MM.1S (cell line): ENCODE results near the gene NDFIP1.

Source experiments
- DNase-seq: peaks from one replicate; pipeline ENCODE4 v3.0.0-alpha.2; 2015
- H2AFZ ChIP-seq: fragments of 300-600 bp; sonication (generic); 2 replicates; pipeline ENCODE4 v1.6.0; 2016; ENCODE audit warnings: antibody characterized with exemption, low read length
- H3F3A ChIP-seq: fragments of 300-600 bp; sonication (generic); 2 replicates; pipeline ENCODE4 v1.6.1; 2016; ENCODE audit warnings: mild to moderate bottlenecking, antibody characterized with exemption, low read length, moderate library complexity, mixed read lengths; ENCODE audit not compliant: insufficient read depth
- H3K27ac ChIP-seq: fragments of 300-600 bp; sonication (generic); 2 replicates; pipeline ENCODE4 v1.5.1; 2016; ENCODE audit warnings: mild to moderate bottlenecking, low read length
- H3K27me3 ChIP-seq: fragments of 300-600 bp; sonication (generic); replicated peaks from 2 replicates; pipeline ENCODE4 v1.6.0; 2016; ENCODE audit warnings: low read length; ENCODE audit not compliant: insufficient read depth
- H3K36me3 ChIP-seq: fragments of 300-600 bp; sonication (generic); replicated peaks from 2 replicates; pipeline ENCODE4 v1.6.1; 2016; ENCODE audit warnings: mild to moderate bottlenecking, low read length, mixed read lengths; ENCODE audit not compliant: insufficient read depth
- H3K4me1 ChIP-seq: fragments of 300-600 bp; sonication (generic); 2 replicates; pipeline ENCODE4 v1.6.1; 2016; ENCODE audit warnings: low read length, mixed read lengths
- H3K4me2 ChIP-seq: fragments of 300-600 bp; sonication (generic); 2 replicates; pipeline ENCODE4 v1.6.0; 2016; ENCODE audit warnings: low read depth, low read length
- H3K4me3 ChIP-seq: fragments of 300-600 bp; sonication (generic); 2 replicates; pipeline ENCODE4 v1.5.1; 2016; ENCODE audit warnings: low read length, mixed read lengths
- H3K79me2 ChIP-seq: fragments of 300-600 bp; sonication (generic); 2 replicates; pipeline ENCODE4 v1.6.1; 2016; ENCODE audit warnings: mixed run types, low read length, mixed read lengths
- H3K9ac ChIP-seq: fragments of 300-600 bp; sonication (generic); 2 replicates; pipeline ENCODE4 v1.6.1; 2016; ENCODE audit warnings: low read length, mixed read lengths
- H3K9me2 ChIP-seq: fragments of 300-600 bp; sonication (generic); replicated peaks from 2 replicates; pipeline ENCODE4 v1.6.1; 2016; ENCODE audit warnings: mild to moderate bottlenecking, low read length, mixed read lengths; ENCODE audit not compliant: insufficient read depth
- H3K9me3 ChIP-seq: fragments of 300-600 bp; sonication (generic); replicated peaks from 2 replicates; pipeline ENCODE4 v1.6.1; 2016; ENCODE audit warnings: mild to moderate bottlenecking, low read length, mixed read lengths; ENCODE audit not compliant: insufficient read depth
- H4K20me1 ChIP-seq: fragments of 300-600 bp; sonication (generic); 2 replicates; pipeline ENCODE4 v1.6.1; 2016; ENCODE audit warnings: mild to moderate bottlenecking, low read length, moderate library complexity, mixed read lengths; ENCODE audit not compliant: insufficient read depth
- EZH2 ChIP-seq: fragments of 300-600 bp; sonication (generic); optimal IDR thresholded peaks from 2 replicates; pipeline ENCODE3; 2017; ENCODE audit warnings: low read depth, mild to moderate bottlenecking, antibody characterized with exemption, low read length, mixed read lengths
- EZH2phosphoT487 ChIP-seq: fragments of 300-600 bp; sonication (generic); IDR thresholded peaks from 2 replicates; pipeline ENCODE4 v1.6.1; 2018; ENCODE audit warnings: antibody characterized with exemption, low read length
- TF ChIP-seq, protein P1 (sequence below): fragments of 300-600 bp; sonication (generic); IDR thresholded peaks from 2 replicates; pipeline ENCODE4 v1.5.1; 2016; ENCODE audit warnings: antibody characterized with exemption, low read length, mixed read lengths

NDFIP1 gene

DNA sequence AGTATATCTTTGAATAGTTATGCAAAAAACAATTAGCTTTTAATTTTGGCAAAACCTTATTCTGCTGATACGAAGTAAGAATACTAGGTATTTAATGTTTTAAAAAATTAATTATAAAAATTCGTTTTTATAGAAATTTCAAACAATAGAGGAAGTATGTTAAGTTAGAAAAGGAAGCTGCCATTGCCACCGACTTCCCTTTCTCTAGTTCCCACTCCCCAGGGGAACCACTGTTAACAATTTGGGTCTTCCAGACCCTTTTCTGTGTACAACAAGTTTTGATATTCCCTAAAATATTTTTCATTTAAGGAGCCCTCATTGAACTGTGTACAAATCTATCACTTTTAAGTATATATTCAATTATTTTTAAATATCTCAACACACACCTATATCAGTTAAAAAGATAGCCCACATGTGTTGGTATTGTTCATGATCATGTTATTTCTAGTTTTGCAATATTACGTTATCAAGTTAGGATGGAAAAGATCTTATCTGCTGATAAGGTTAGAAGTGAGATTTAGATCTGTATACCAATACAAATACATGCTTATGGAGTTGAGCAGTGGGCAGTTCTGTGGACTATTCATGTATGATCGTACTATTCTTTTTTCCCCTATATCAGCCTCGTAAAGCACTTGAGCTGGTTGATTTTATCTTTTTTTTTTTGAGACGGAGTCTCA lies 25.9 kb downstream of the NDFIP1 start:
- H3K9me3 ChIP-seq, result no peaks in the 10 kb centered on the region
- H3K36me3 ChIP-seq, result no peaks in the 10 kb centered on the region
- H3K79me2 ChIP-seq, result peaks cover 31% of the 10 kb centered on the region
- no peaks in the 10 kb centered on the region for H3K9me2 ChIP-seq
- no peak for DNase-seq
- no peak overlapping the region for H3K4me2 ChIP-seq
- no peaks in the 10 kb centered on the region for H3F3A ChIP-seq
- no peaks in the 10 kb centered on the region for H4K20me1 ChIP-seq
- H3K27ac ChIP-seq, result no peak overlapping the region
- H3K4me3 ChIP-seq, result no peak overlapping the region
- no peaks in the 10 kb centered on the region for H3K27me3 ChIP-seq
- no peak for TF ChIP-seq EZH2phosphoT487
- TF ChIP-seq, protein P1, sequence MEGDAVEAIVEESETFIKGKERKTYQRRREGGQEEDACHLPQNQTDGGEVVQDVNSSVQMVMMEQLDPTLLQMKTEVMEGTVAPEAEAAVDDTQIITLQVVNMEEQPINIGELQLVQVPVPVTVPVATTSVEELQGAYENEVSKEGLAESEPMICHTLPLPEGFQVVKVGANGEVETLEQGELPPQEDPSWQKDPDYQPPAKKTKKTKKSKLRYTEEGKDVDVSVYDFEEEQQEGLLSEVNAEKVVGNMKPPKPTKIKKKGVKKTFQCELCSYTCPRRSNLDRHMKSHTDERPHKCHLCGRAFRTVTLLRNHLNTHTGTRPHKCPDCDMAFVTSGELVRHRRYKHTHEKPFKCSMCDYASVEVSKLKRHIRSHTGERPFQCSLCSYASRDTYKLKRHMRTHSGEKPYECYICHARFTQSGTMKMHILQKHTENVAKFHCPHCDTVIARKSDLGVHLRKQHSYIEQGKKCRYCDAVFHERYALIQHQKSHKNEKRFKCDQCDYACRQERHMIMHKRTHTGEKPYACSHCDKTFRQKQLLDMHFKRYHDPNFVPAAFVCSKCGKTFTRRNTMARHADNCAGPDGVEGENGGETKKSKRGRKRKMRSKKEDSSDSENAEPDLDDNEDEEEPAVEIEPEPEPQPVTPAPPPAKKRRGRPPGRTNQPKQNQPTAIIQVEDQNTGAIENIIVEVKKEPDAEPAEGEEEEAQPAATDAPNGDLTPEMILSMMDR, result no peak
- TF ChIP-seq EZH2, result no peak
- no peaks in the 10 kb centered on the region for H3K4me1 ChIP-seq
- H3K9ac ChIP-seq, result no peak overlapping the region
- H2AFZ ChIP-seq, result no peak overlapping the region

DNA sequence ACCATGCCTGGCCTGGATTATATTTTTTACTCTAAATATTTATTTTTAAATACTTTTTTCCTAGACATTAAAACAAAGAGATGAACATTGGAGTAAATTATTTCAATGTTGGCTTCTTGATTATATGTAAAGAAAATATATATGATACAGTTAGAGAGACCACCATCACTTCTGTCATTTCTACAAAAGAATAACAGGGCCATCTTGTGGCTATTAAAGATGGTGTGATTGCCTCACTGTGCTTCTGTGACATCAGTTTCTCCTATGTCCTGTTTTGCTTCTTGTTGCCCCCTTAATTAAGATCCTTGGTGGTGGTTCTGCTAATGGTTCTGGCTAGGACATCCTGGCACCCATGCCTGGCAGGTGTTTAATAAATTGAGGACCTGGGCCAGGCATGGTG lies 32.9 kb downstream of the NDFIP1 start:
- Histone ChIP-seq H3K4me1 (no peaks in the 10 kb centered on the region), H3K36me3 (peaks cover 9% of the 10 kb centered on the region), H4K20me1 (no peaks in the 10 kb centered on the region; the same call in 1 of the 2 replicates), H3K4me2 (no peak overlapping the region), H3K9me3 (no peaks in the 10 kb centered on the region), H3K79me2 (0 out of 2 replicates have a peak, but pooled peaks cover 4% of the 10 kb centered on the region), H2AFZ (no peak overlapping the region), H3K27ac (no peak overlapping the region), H3K9me2 (no peaks in the 10 kb centered on the region), H3K4me3 (no peak overlapping the region), H3F3A (0 out of 2 replicates have a peak, but pooled peaks cover 5% of the 10 kb centered on the region), H3K27me3 (no peaks in the 10 kb centered on the region), H3K9ac (no peak overlapping the region)
- no peak for DNase-seq
- TF ChIP-seq EZH2, result no peak
- TF ChIP-seq, protein P1, result 0 out of 2 replicates have a peak, but pooled peaks have one; percentile 9

DNA sequence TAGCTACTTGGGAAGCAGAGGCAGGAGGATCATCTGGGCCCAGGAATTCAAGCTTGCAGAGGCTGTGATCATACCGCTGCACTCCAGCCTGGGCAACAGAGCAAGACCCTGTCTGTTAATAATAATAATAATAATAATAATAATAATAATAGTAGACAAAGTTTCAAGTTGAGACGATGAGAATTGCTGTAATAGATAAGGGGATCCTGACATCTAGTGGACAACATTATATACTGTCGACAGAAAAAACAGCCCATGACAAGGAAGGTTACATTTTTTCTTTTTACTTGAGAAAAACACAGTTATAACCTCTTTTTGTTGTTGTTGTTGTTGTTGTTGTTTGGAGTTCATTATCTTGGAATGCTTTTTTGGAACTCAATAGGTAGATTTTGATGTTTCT lies 35.3 kb downstream of the NDFIP1 start:
- Histone ChIP-seq H3K9me3 (no peaks in the 10 kb centered on the region), H3K27me3 (no peaks in the 10 kb centered on the region), H3K79me2 (no peaks in the 10 kb centered on the region), H4K20me1 (no peaks in the 10 kb centered on the region; the same call in 1 of the 2 replicates), H3K4me1 (no peaks in the 10 kb centered on the region), H3K9ac (no peak overlapping the region), H3F3A (0 out of 2 replicates have a peak, but pooled peaks cover 5% of the 10 kb centered on the region), H2AFZ (no peak overlapping the region), H3K4me3 (no peak overlapping the region), H3K4me2 (no peak overlapping the region), H3K27ac (no peak overlapping the region), H3K36me3 (peaks cover 10% of the 10 kb centered on the region), H3K9me2 (no peaks in the 10 kb centered on the region)
- DNase-seq, result peak; percentile 56
- TF ChIP-seq EZH2, result no peak
- no peak for TF ChIP-seq EZH2phosphoT487
- TF ChIP-seq, protein P1, result peak; percentile 33
